ENCODE results near the gene VAMP1.

DNA sequence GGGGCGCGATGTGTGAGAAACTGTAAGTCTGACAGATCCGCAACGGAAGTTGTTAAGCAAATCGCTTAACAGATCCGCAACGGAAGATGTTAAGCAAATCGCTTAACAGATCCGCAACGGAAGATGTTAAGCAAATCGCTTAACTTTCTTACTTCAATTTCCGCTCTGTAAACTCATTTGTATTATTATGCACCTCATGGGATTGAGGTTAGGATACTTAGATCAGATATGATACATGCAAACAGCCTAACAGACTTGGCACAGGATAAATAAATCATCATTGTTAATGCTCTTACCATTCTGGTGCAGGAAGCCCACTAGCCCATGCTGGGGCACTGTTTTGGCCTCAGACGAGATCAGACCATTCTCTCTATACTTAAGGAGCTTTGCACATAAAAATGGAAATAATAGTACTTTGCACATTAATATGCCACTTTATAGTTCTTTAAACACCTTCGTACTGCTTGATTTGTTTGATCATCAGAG, 23.8 kb upstream of the VAMP1 start:
- TF ChIP-seq, protein P1, sequence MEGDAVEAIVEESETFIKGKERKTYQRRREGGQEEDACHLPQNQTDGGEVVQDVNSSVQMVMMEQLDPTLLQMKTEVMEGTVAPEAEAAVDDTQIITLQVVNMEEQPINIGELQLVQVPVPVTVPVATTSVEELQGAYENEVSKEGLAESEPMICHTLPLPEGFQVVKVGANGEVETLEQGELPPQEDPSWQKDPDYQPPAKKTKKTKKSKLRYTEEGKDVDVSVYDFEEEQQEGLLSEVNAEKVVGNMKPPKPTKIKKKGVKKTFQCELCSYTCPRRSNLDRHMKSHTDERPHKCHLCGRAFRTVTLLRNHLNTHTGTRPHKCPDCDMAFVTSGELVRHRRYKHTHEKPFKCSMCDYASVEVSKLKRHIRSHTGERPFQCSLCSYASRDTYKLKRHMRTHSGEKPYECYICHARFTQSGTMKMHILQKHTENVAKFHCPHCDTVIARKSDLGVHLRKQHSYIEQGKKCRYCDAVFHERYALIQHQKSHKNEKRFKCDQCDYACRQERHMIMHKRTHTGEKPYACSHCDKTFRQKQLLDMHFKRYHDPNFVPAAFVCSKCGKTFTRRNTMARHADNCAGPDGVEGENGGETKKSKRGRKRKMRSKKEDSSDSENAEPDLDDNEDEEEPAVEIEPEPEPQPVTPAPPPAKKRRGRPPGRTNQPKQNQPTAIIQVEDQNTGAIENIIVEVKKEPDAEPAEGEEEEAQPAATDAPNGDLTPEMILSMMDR (IDR thresholded peaks at IDR 0.05; ENCODE audit: low read depth, low read length): peak; percentile 14; the same call in 1 of the 2 replicates
- TF ChIP-seq EZH2phosphoT487 (IDR thresholded peaks at IDR 0.05; ENCODE audit: low read depth): no peak

Data from OCI-LY3 (cell line).